A673 (cell line): Measurements from ENCODE around the gene ZNF274. TPM values are rescaled to one million over a fixed set of nuclear protein-coding genes. Genes with fewer than 3 reads are reported as not detected.
A peak's percentile ranks its signal among the peaks of the same experiment; 100 is the strongest.

Experiments used
- BruUV-seq: library from RNA; stranded (reverse); fragments of 400-500 nt; replicated peaks from 2 replicates; lab custom pipeline; 2021; lab: Mats Ljungman, UMichigan
- CTCF ChIA-PET: fragments of 300-600 bp; sonication (Branson Sonifier 250); formaldehyde crosslinking; loops from one replicate; lab custom pipeline; 2022; ENCODE audit warnings: antibody characterized with exemption; lab: Charles Lee
- POLR2A ChIA-PET: fragments of 300-600 bp; sonication (Branson Sonifier 250); formaldehyde crosslinking; loops from one replicate; lab custom pipeline; 2022; ENCODE audit warnings: antibody characterized with exemption; ENCODE audit not compliant: low non-redundant PET; lab: Charles Lee
- DNase-seq: peaks from one replicate; pipeline ENCODE4 v3.0.0-alpha.2; 2015; ENCODE audit warnings: low spot score
- H3K27ac ChIP-seq: fragments of 200-600 bp; sonication (generic); 2 replicates; pipeline ENCODE4 v1.5.1; 2016; ENCODE audit warnings: mixed run types, low read depth, mild to moderate bottlenecking, mixed read lengths, antibody characterized with exemption, low read length; ENCODE audit not compliant: poor library complexity, severe bottlenecking
- H3K27me3 ChIP-seq: fragments of 200-600 bp; sonication (generic); replicated peaks from 2 replicates; pipeline ENCODE4 v1.6.1; 2017; ENCODE audit warnings: mixed run types, low read depth, mild to moderate bottlenecking, mixed read lengths, antibody characterized with exemption, low read length; ENCODE audit not compliant: insufficient read depth, poor library complexity
- H3K36me3 ChIP-seq: fragments of 200-600 bp; sonication (generic); 2 replicates; pipeline ENCODE4 v1.6.1; 2016; ENCODE audit warnings: mixed run types, mild to moderate bottlenecking, mixed read lengths, antibody characterized with exemption, low read length; ENCODE audit not compliant: insufficient read depth, poor library complexity, severe bottlenecking
- H3K4me1 ChIP-seq: fragments of 200-600 bp; sonication (generic); 2 replicates; pipeline ENCODE4 v1.6.1; 2017; ENCODE audit warnings: mixed run types, mild to moderate bottlenecking, mixed read lengths, antibody characterized with exemption, low read length; ENCODE audit not compliant: insufficient read depth, poor library complexity, severe bottlenecking
- H3K4me3 ChIP-seq: fragments of 200-600 bp; sonication (generic); 2 replicates; pipeline ENCODE4 v1.5.1; 2016; ENCODE audit warnings: low read depth, mixed run types, mild to moderate bottlenecking, mixed read lengths, low read length; ENCODE audit not compliant: poor library complexity, severe bottlenecking
- H3K9me3 ChIP-seq: fragments of 200-600 bp; sonication (generic); 2 replicates; pipeline ENCODE4 v1.6.1; 2016; ENCODE audit warnings: mixed run types, low read depth, mild to moderate bottlenecking, mixed read lengths, antibody characterized with exemption, low read length; ENCODE audit not compliant: poor library complexity, severe bottlenecking
- CTCF ChIP-seq: fragments of 300-800, 200-600 bp; sonication (generic); conservative IDR thresholded peaks from 2 replicates; pipeline ENCODE4 v1.5.1; 2017; ENCODE audit warnings: low read depth, mild to moderate bottlenecking, antibody characterized with exemption, low read length, moderate library complexity, mixed read lengths
- EZH2 ChIP-seq: fragments of 200-600 bp; sonication (generic); IDR thresholded peaks from 2 replicates; pipeline ENCODE4 v1.6.1; 2017; ENCODE audit warnings: borderline replicate concordance, low read depth, mild to moderate bottlenecking, mixed read lengths, antibody characterized with exemption, low read length; ENCODE audit not compliant: poor library complexity, severe bottlenecking
- intact Hi-C: fragments of 100-400 bp; cut with micrococcal nuclease; formaldehyde crosslinking; loops from one replicate; pipeline ENCODE4 v1.10.0; 2022; ENCODE audit not compliant: unreplicated experiment
- total RNA-seq: library from RNA; stranded (reverse); gene quantifications from 2 replicates; pipeline ENCODE4 v1.2.3, GENCODE V29; 2021

ZNF274 gene
- total RNA-seq, 1 experiment from 2014 or later = 27.4 TPM

DNA sequence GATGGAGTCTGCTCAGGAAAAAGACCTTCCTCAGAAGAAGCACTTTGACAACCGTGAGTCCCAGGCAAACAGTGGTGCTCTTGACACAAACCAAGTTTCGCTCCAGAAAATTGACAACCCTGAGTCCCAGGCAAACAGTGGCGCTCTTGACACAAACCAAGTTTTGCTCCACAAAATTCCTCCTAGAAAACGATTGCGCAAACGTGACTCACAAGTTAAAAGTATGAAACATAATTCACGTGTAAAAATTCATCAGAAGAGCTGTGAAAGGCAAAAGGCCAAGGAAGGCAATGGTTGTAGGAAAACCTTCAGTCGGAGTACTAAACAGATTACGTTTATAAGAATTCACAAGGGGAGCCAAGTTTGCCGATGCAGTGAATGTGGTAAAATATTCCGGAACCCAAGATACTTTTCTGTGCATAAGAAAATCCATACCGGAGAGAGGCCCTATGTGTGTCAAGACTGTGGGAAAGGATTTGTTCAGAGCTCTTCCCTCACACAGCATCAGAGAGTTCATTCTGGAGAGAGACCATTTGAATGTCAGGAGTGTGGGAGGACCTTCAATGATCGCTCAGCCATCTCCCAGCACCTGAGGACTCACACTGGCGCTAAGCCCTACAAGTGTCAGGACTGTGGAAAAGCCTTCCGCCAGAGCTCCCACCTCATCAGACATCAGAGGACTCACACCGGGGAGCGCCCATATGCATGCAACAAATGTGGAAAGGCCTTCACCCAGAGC, 29.6 kb downstream of the ZNF274 start:
- Histone ChIP-seq H3K27me3 (no peaks in the 10 kb centered on the region), H3K9me3 (peaks cover 57% of the 10 kb centered on the region), H3K27ac (no peak overlapping the region), H3K4me1 (no peaks in the 10 kb centered on the region), H3K36me3 (peaks cover 65% of the 10 kb centered on the region), H3K4me3 (no peak overlapping the region)
- BruUV-seq = TSS peak; percentile 45
- POLR2A ChIA-PET = no interaction called here
- intact Hi-C loops = no loop called here
- TF ChIP-seq EZH2 (no peak), CTCF (no peak)
- no peak for DNase-seq
- CTCF ChIA-PET = no interaction called here

GRCh38 chr19:58213075-58213369, 30.2 kb downstream of the ZNF274 start:
- no peak overlapping the region for H3K27ac ChIP-seq
- H3K4me1 ChIP-seq = no peaks in the 10 kb centered on the region
- no peak overlapping the region for H3K4me3 ChIP-seq
- no TSS peak for BruUV-seq
- ChIA-PET POLR2A (no interaction called here), CTCF (no interaction called here)
- peaks cover 54% of the 10 kb centered on the region for H3K9me3 ChIP-seq
- TF ChIP-seq CTCF (no peak), EZH2 (no peak)
- intact Hi-C loops = no loop called here
- no peak for DNase-seq
- no peaks in the 10 kb centered on the region for H3K27me3 ChIP-seq
- peaks cover 59% of the 10 kb centered on the region for H3K36me3 ChIP-seq

DNA sequence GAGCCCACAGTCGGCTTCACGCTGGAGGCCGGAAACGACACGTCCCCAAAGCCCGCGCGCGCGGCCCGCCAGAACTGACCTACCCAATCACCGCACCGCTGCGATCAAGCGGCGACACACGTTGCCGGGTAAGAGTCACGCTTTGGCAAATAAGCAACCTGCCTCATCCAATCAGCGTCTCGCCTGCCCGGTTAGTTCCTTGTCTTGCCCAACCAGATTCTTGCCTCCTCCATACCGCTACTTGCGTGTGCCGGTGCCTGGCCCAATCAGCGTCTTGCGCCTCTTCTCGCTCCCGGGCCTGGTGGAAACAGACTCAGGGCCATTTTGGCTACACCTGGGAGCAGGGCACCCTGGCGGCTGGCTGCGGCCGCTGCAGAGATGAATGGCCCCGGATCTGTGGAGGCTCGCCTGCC, 34.2 kb downstream of the ZNF274 start:
- H3K9me3 ChIP-seq = peaks cover 27% of the 10 kb centered on the region
- DNase-seq = no peak

More for the DNA sequence above, 34.2 kb downstream of the ZNF274 start:
- TF ChIP-seq CTCF (no peak), EZH2 (no peak)
- no peaks in the 10 kb centered on the region for H3K27me3 ChIP-seq
- peaks cover 20% of the 10 kb centered on the region for H3K36me3 ChIP-seq
- intact Hi-C loops = no loop called here
- BruUV-seq = no TSS peak
- H3K4me3 ChIP-seq = no peak overlapping the region
- ChIA-PET CTCF (no interaction called here), POLR2A (no interaction called here)
- no peaks in the 10 kb centered on the region for H3K4me1 ChIP-seq
- H3K27ac ChIP-seq = no peak overlapping the region
